ENCODE data around the gene TRIM15. TPM values are rescaled to one million over a fixed set of nuclear protein-coding genes. Genes with fewer than 3 reads are reported as not detected.
"Not testable (repeated sequence)": the region's sequence is repeated elsewhere in the genome, so short reads cannot be mapped to it uniquely, and the experiment has no call there.

Gene TRIM15
- total RNA-seq = not detected
- not detected for total RNA-seq (2013)

- H3K27me3 Mint-ChIP-seq (ENCODE audit: low read depth in 2 of 2) = peaks cover 16 to 40% of the 10 kb centered on the region in 2 donors
- intact Hi-C loops (cut with micrococcal nuclease) = no loop called here
- no peak for TF ChIP-seq CTCF (IDR thresholded peaks at IDR 0.05)
- no peak within 1 kb of the TSS for H3K27ac ChIP-seq (ENCODE audit: low read length)
- no peak within 1 kb of the TSS for H3K4me3 Mint-ChIP-seq
- H3K4me1 ChIP-seq (ENCODE audit: control insufficient read depth, insufficient read depth, low read length) = no peaks in the 10 kb centered on the region
- no peaks in the 10 kb centered on the region for H3K9me3 ChIP-seq (ENCODE audit: control insufficient read depth, insufficient read depth, low read length)
- no peak within 1 kb of the TSS for H3K4me3 ChIP-seq (ENCODE audit: low read length)
- DNase-seq (peak in 1 of 2 donors; percentile 46), ATAC-seq (no peak)
- H3K36me3 Mint-ChIP-seq = no peaks in the 10 kb centered on the region
- H3K4me1 Mint-ChIP-seq = no peaks in the 10 kb centered on the region
- H3K36me3 ChIP-seq (ENCODE audit: control insufficient read depth, insufficient read depth, low read length) = no peaks in the 10 kb centered on the region
- H3K9me3 Mint-ChIP-seq = no peaks in the 10 kb centered on the region
- WGBS (ENCODE audit: insufficient coverage) = 77% methylated on average over 31 of the region's 31 CpGs
- H3K27me3 ChIP-seq (ENCODE audit: control insufficient read depth, insufficient read depth, low read length) = peaks cover 5% of the 10 kb centered on the region
- H3K27ac Mint-ChIP-seq = no peak within 1 kb of the TSS
Observed at GRCh38 chr6:30163090-30163917, at the start of gene TRIM15. Gene TRIM15 (plus strand): TSS chr6:30163546. CDS start chr6:30163685, 139 bp downstream.

- no peaks in the 10 kb centered on the region for H3K4me1 Mint-ChIP-seq
- no peaks in the 10 kb centered on the region for H3K36me3 Mint-ChIP-seq
- no CpG with 5 or more reads among the region's 1 CpG for WGBS (ENCODE audit: insufficient coverage)
- DNase-seq (no peak), ATAC-seq (no peak)
- H3K27ac Mint-ChIP-seq = no peak overlapping the region
- H3K36me3 ChIP-seq (ENCODE audit: control insufficient read depth, insufficient read depth, low read length) = no peaks in the 10 kb centered on the region
- no peak overlapping the region for H3K4me3 Mint-ChIP-seq
- H3K27ac ChIP-seq (ENCODE audit: low read length) = no peak overlapping the region
- peaks cover 7% of the 10 kb centered on the region for H3K27me3 ChIP-seq (ENCODE audit: control insufficient read depth, insufficient read depth, low read length)
- H3K27me3 Mint-ChIP-seq (ENCODE audit: low read depth in 2 of 2) = peaks cover 28 to 58% of the 10 kb centered on the region in 2 donors
- no peak for TF ChIP-seq CTCF (IDR thresholded peaks at IDR 0.05)
- no peaks in the 10 kb centered on the region for H3K9me3 Mint-ChIP-seq
- intact Hi-C loops (cut with micrococcal nuclease) = no loop called here
- no peak overlapping the region for H3K4me3 ChIP-seq (ENCODE audit: low read length)
- no peaks in the 10 kb centered on the region for H3K9me3 ChIP-seq (ENCODE audit: control insufficient read depth, insufficient read depth, low read length)
- H3K4me1 ChIP-seq (ENCODE audit: control insufficient read depth, insufficient read depth, low read length) = no peaks in the 10 kb centered on the region
Observed at GRCh38 chr6:30113841-30114240, 49.5 kb upstream of the TRIM15 start.

- H3K36me3 ChIP-seq (ENCODE audit: control insufficient read depth, insufficient read depth, low read length) = no peaks in the 10 kb centered on the region
- Mint-ChIP-seq H3K4me1 (no peaks in the 10 kb centered on the region), H3K27me3 (ENCODE audit: low read depth in 2 of 2) (peaks cover 20 to 44% of the 10 kb centered on the region in 2 donors), H3K9me3 (no peaks in the 10 kb centered on the region), H3K36me3 (no peaks in the 10 kb centered on the region), H3K4me3 (no peak overlapping the region), H3K27ac (no peak overlapping the region)
- H3K4me1 ChIP-seq (ENCODE audit: control insufficient read depth, insufficient read depth, low read length) = no peaks in the 10 kb centered on the region
- peak; percentile 24 for TF ChIP-seq CTCF (IDR thresholded peaks at IDR 0.05)
- no peak overlapping the region for H3K4me3 ChIP-seq (ENCODE audit: low read length)
- no peak for DNase-seq
- no peaks in the 10 kb centered on the region for H3K9me3 ChIP-seq (ENCODE audit: control insufficient read depth, insufficient read depth, low read length)
- no peak overlapping the region for H3K27ac ChIP-seq (ENCODE audit: low read length)
- H3K27me3 ChIP-seq (ENCODE audit: control insufficient read depth, insufficient read depth, low read length) = peaks cover 7% of the 10 kb centered on the region
- WGBS (ENCODE audit: insufficient coverage) = 84% methylated on average over 4 of the region's 6 CpGs
- no peak for ATAC-seq
- intact Hi-C loops (cut with micrococcal nuclease) = no loop called here
Observed at GRCh38 chr6:30116724-30117123, 46.6 kb upstream of the TRIM15 start.

- intact Hi-C loops (cut with micrococcal nuclease); H3K27ac Mint-ChIP-seq; H3K27ac ChIP-seq (ENCODE audit: low read length); H3K4me3 Mint-ChIP-seq; ATAC-seq; H3K36me3 Mint-ChIP-seq; H3K9me3 Mint-ChIP-seq; H3K9me3 ChIP-seq (ENCODE audit: control insufficient read depth, insufficient read depth, low read length); H3K4me1 Mint-ChIP-seq; H3K36me3 ChIP-seq (ENCODE audit: control insufficient read depth, insufficient read depth, low read length); DNase-seq; H3K4me1 ChIP-seq (ENCODE audit: control insufficient read depth, insufficient read depth, low read length); H3K4me3 ChIP-seq (ENCODE audit: low read length); H3K27me3 ChIP-seq (ENCODE audit: control insufficient read depth, insufficient read depth, low read length): not testable (repeated sequence)
- 86% methylated on average over 3 of the region's 5 CpGs for WGBS (ENCODE audit: insufficient coverage)
- H3K27me3 Mint-ChIP-seq (ENCODE audit: low read depth in 2 of 2) = peaks cover 20 to 49% of the 10 kb centered on the region in 2 donors
Observed at GRCh38 chr6:30118691-30119090, 44.7 kb upstream of the TRIM15 start.

Data from natural killer cell (primary cell).